GM12878 (cell line): ENCODE data around the gene PRR5. TPM values are rescaled to one million over a fixed set of nuclear protein-coding genes. Genes with fewer than 3 reads are reported as not detected.

Source experiments
- CBFB ChIP-seq: IDR thresholded peaks from 2 replicates; pipeline ENCODE4 v1.6.1; 2016; ENCODE audit warnings: antibody characterized with exemption, low read depth
- CBX5 ChIP-seq: sonication (generic); IDR thresholded peaks from 2 replicates; pipeline ENCODE4 v1.6.1; 2016; ENCODE audit warnings: low read depth, moderate library complexity, mild to moderate bottlenecking, inconsistent platforms
- CHD4 ChIP-seq: fragments of 200-600 bp; sonication (generic); IDR thresholded peaks from 2 replicates; pipeline ENCODE4 v1.6.1; 2016; ENCODE audit warnings: mild to moderate bottlenecking
- ETV6 ChIP-seq, 2 experiments: fragments of 450-650 bp in 1 of 2; IDR thresholded peaks in 1 of 2; conservative IDR thresholded peaks in 1 of 2; 2 replicates each; pipeline ENCODE4 v1.6.1; 2014; ENCODE audit warnings: antibody characterized with exemption in 1 of 2, borderline replicate concordance in 1 of 2, low read depth in 1 of 2, mild to moderate bottlenecking in 1 of 2, moderate library complexity in 1 of 2
- LARP7 ChIP-seq: fragments of 450-650 bp; IDR thresholded peaks from 2 replicates; pipeline ENCODE4 v1.6.1; 2017; ENCODE audit warnings: mild to moderate bottlenecking
- NR2F1 ChIP-seq: fragments of 450-650 bp; conservative IDR thresholded peaks from 2 replicates; pipeline ENCODE4 v1.6.1; 2017; ENCODE audit warnings: mild to moderate bottlenecking
- RFX5 ChIP-seq: IDR thresholded peaks from 2 replicates; pipeline ENCODE4 v1.6.1; 2011; ENCODE audit warnings: low read depth, low read length, improper control_type of control experiment
- TARDBP ChIP-seq: IDR thresholded peaks from 2 replicates; pipeline ENCODE4 v1.6.1; 2016; ENCODE audit warnings: borderline replicate concordance
- YBX1 ChIP-seq: fragments of 450-650 bp; IDR thresholded peaks from 2 replicates; pipeline ENCODE4 v1.6.1; 2016; ENCODE audit warnings: antibody characterized with exemption
- ZBTB33 ChIP-seq: fragments of 450-650 bp; IDR thresholded peaks from 2 replicates; pipeline ENCODE4 v1.6.1; 2017; ENCODE audit warnings: mild to moderate bottlenecking
- ZBTB40 ChIP-seq: fragments of 450-650 bp; IDR thresholded peaks from 2 replicates; pipeline ENCODE4 v1.6.1; 2016; ENCODE audit warnings: mild to moderate bottlenecking, moderate library complexity, borderline replicate concordance
- ZNF207 ChIP-seq: fragments of 450-650 bp; IDR thresholded peaks from 2 replicates; pipeline ENCODE4 v1.6.1; 2014; ENCODE audit warnings: antibody characterized with exemption, mild to moderate bottlenecking, borderline replicate concordance
- polyA plus RNA-seq, 11 experiments: library from polyadenylated mRNA; depleted of rRNA in 4 of 11; unstranded in 6 of 11; stranded (reverse) in 5 of 11; fragments of >200 nt; fragmentation: Nextera tagmentation in 4 of 11; fragmentation: Illumina TruSeq in 1 of 11; extraction: Ambion mirVana in 4 of 11; extraction: Trizol in 1 of 11; gene quantifications; 1 replicate in 1 of 11; 2 replicates in 10 of 11; pipeline versions ENCODE4 v1.2.1 to v1.2.3, GENCODE V29; 2011 to 2016; ENCODE audit warnings: inconsistent platforms in 2 of 11, missing spikeins in 2 of 11, low read depth in 1 of 11
- total RNA-seq, 4 experiments: library from RNA; depleted of rRNA in 3 of 4; stranded (reverse); fragments of >200 nt in 3 of 4; fragmentation: Illumina TruSeq in 1 of 4; extraction: Trizol in 1 of 4; gene quantifications; 2 replicates each; pipeline versions ENCODE4 v1.2.1 to v1.2.3, GENCODE V29; 2013 to 2021
- TF ChIP-seq, protein P1 (sequence below): IDR thresholded peaks from 2 replicates; pipeline ENCODE4 v1.6.1; 2011; ENCODE audit warnings: mild to moderate bottlenecking, low read depth, low read length, moderate library complexity; ENCODE audit not compliant: insufficient replicate concordance
- TF ChIP-seq, protein P2 (sequence below): fragments of 450-650 bp; IDR thresholded peaks from 2 replicates; pipeline ENCODE4 v1.6.1; 2018; ENCODE audit warnings: mild to moderate bottlenecking, low read depth, moderate library complexity; ENCODE audit not compliant: partially characterized antibody
- TF ChIP-seq, protein P3 (sequence below): fragments of 450-650 bp; IDR thresholded peaks from 2 replicates; pipeline ENCODE4 v1.6.1; 2017; ENCODE audit warnings: mild to moderate bottlenecking, moderate library complexity

PRR5 gene
- total and polyA plus RNA-seq, 10 of the 15 experiments (the other 5 are each of a cell fraction or from before 2014, with no cell fraction given), result 0.03 to 9.4 (median 1.5) TPM

DNA sequence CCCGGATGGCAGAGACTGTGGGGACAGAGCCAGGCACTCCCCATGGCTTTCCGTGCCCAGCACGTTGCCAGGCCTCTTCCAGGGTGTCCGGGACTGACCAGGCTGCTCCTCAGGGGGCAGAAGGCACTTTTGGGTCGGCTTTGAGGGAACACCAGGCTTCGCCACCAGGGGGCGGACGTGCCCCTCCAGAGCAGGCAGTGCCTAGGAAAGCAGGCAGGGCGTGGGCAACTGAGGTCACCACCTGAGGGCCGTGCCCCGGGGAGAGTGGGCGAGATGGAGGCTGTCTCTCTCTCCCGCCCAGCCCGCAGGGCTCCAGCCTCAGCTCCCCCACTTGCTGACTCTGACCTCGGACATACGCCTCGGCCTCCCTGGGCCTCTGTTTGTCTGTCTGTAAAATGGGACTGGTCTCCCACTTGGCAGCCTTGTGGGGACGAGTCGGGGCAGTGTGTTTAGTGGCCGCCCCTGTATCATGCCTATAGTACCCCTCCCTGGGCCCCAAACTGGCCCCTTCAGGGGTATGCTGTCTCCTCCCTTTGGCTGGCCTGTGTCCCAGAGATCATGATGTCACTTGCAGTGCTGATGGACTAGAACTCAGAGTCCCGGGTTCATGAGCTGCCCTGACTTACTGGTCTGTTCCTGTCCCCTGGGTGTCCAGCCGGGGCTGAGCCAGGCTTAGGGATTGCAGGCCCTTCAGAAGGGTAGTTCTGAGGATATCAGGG is 4.4 kb upstream of the PRR5 start (continued):
- TF ChIP-seq, protein P1, sequence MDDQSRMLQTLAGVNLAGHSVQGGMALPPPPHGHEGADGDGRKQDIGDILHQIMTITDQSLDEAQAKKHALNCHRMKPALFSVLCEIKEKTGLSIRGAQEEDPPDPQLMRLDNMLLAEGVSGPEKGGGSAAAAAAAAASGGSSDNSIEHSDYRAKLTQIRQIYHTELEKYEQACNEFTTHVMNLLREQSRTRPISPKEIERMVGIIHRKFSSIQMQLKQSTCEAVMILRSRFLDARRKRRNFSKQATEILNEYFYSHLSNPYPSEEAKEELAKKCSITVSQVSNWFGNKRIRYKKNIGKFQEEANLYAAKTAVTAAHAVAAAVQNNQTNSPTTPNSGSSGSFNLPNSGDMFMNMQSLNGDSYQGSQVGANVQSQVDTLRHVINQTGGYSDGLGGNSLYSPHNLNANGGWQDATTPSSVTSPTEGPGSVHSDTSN, result no peak
- TF ChIP-seq ZBTB40, result no peak
- no peak for TF ChIP-seq RFX5
- TF ChIP-seq CBFB, result no peak
- no peak for TF ChIP-seq CHD4
- no peak for TF ChIP-seq ETV6 (conservative IDR thresholded peaks at IDR 0.05 in 1 of 2, IDR thresholded peaks at IDR 0.05 in 1 of 2; ENCODE audit: borderline replicate concordance in 1 of 2, low read depth in 1 of 2)
- TF ChIP-seq LARP7, result no peak
- TF ChIP-seq, protein P2, sequence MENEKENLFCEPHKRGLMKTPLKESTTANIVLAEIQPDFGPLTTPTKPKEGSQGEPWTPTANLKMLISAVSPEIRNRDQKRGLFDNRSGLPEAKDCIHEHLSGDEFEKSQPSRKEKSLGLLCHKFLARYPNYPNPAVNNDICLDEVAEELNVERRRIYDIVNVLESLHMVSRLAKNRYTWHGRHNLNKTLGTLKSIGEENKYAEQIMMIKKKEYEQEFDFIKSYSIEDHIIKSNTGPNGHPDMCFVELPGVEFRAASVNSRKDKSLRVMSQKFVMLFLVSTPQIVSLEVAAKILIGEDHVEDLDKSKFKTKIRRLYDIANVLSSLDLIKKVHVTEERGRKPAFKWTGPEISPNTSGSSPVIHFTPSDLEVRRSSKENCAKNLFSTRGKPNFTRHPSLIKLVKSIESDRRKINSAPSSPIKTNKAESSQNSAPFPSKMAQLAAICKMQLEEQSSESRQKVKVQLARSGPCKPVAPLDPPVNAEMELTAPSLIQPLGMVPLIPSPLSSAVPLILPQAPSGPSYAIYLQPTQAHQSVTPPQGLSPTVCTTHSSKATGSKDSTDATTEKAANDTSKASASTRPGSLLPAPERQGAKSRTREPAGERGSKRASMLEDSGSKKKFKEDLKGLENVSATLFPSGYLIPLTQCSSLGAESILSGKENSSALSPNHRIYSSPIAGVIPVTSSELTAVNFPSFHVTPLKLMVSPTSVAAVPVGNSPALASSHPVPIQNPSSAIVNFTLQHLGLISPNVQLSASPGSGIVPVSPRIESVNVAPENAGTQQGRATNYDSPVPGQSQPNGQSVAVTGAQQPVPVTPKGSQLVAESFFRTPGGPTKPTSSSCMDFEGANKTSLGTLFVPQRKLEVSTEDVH, result no peak
- TF ChIP-seq ZNF207, result 0 out of 2 replicates have a peak, but pooled peaks have one; percentile 40
- no peak for TF ChIP-seq ZBTB33
- TF ChIP-seq CBX5, result no peak
- peak; percentile 94 for TF ChIP-seq NR2F1
- TF ChIP-seq, protein P3, sequence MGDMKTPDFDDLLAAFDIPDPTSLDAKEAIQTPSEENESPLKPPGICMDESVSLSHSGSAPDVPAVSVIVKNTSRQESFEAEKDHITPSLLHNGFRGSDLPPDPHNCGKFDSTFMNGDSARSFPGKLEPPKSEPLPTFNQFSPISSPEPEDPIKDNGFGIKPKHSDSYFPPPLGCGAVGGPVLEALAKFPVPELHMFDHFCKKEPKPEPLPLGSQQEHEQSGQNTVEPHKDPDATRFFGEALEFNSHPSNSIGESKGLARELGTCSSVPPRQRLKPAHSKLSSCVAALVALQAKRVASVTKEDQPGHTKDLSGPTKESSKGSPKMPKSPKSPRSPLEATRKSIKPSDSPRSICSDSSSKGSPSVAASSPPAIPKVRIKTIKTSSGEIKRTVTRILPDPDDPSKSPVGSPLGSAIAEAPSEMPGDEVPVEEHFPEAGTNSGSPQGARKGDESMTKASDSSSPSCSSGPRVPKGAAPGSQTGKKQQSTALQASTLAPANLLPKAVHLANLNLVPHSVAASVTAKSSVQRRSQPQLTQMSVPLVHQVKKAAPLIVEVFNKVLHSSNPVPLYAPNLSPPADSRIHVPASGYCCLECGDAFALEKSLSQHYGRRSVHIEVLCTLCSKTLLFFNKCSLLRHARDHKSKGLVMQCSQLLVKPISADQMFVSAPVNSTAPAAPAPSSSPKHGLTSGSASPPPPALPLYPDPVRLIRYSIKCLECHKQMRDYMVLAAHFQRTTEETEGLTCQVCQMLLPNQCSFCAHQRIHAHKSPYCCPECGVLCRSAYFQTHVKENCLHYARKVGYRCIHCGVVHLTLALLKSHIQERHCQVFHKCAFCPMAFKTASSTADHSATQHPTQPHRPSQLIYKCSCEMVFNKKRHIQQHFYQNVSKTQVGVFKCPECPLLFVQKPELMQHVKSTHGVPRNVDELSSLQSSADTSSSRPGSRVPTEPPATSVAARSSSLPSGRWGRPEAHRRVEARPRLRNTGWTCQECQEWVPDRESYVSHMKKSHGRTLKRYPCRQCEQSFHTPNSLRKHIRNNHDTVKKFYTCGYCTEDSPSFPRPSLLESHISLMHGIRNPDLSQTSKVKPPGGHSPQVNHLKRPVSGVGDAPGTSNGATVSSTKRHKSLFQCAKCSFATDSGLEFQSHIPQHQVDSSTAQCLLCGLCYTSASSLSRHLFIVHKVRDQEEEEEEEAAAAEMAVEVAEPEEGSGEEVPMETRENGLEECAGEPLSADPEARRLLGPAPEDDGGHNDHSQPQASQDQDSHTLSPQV, result no peak
- no peak for TF ChIP-seq YBX1
- TF ChIP-seq TARDBP, result no peak
